Prostate gland (tissue), 2 donors: ENCODE data around the gene PFKP. TPM values are rescaled to one million over a fixed set of nuclear protein-coding genes. Genes with fewer than 3 reads are reported as not detected.

Source experiments
- DNase-seq: peaks from one replicate; pipeline ENCODE4 v3.0.0-alpha.2; 2019; ENCODE audit warnings: low spot score
- H3K27ac ChIP-seq, 2 donors: fragments of 200-600 bp; sonication (generic); 2 replicates each; pipeline ENCODE4 v1.5.1; 2017 to 2019
- H3K27me3 ChIP-seq: fragments of 200-600 bp; sonication (generic); replicated peaks from 2 replicates; pipeline ENCODE4 v1.5.1; 2019; ENCODE audit not compliant: insufficient read depth
- H3K36me3 ChIP-seq, 2 donors: fragments of 200-600 bp; sonication (generic); 1 replicate in 1 of 2; 2 replicates in 1 of 2; pipeline versions ENCODE4 v1.5.1 to v1.8.1; 2017 to 2019
- H3K4me1 ChIP-seq: fragments of 200-600 bp; sonication (generic); replicated peaks from 2 replicates; pipeline ENCODE4 v1.5.1; 2019
- H3K4me3 ChIP-seq, 2 donors: fragments of 200-600 bp; sonication (generic); 2 replicates each; pipeline ENCODE4 v1.5.1; 2017 to 2019
- H3K9me3 ChIP-seq: fragments of 200-600 bp; sonication (generic); 2 replicates; pipeline ENCODE4 v1.5.1; 2017
- POLR2A ChIP-seq: fragments of 450-650 bp; IDR thresholded peaks from one replicate; pipeline ENCODE4 v1.6.1; 2016; ENCODE audit warnings: antibody characterized with exemption, mild to moderate bottlenecking
- POLR2AphosphoS5 ChIP-seq: sonication (generic); formaldehyde crosslinking; IDR thresholded peaks from one replicate; pipeline ENCODE4 v1.6.1; 2017; ENCODE audit warnings: antibody characterized with exemption
- WGBS: methylation state at CpG from one replicate; pipeline ENCODE4 v1.1.5; 2018; 5-methylcytosine and 5-hydroxymethylcytosine counted together
- intact Hi-C: fragments of 100-400 bp; cut with DNase I; formaldehyde crosslinking; loops from one replicate; pipeline ENCODE4 v1.14.2; 2022
- total RNA-seq, 2 donors: library from RNA; depleted of rRNA; stranded (reverse); fragments of >200 nt; gene quantifications; one replicate each; pipeline ENCODE4 v1.1.0, GENCODE V29; 2016
- TF ChIP-seq, protein P1 (sequence below), 4 experiments: fragments of 200-600 bp in 2 of 4; fragments of 450-650 bp in 2 of 4; sonication (generic) in 2 of 4; IDR thresholded peaks; 1 replicate in 3 of 4; 2 replicates in 1 of 4; pipeline ENCODE4 v1.5.1; 2016 to 2019; ENCODE audit warnings: antibody characterized with exemption in 4 of 4, mild to moderate bottlenecking in 2 of 4, moderate library complexity in 2 of 4

Gene PFKP
- total RNA-seq, 2 donors from 2014 or later: 35.1 to 86.9 TPM

DNA sequence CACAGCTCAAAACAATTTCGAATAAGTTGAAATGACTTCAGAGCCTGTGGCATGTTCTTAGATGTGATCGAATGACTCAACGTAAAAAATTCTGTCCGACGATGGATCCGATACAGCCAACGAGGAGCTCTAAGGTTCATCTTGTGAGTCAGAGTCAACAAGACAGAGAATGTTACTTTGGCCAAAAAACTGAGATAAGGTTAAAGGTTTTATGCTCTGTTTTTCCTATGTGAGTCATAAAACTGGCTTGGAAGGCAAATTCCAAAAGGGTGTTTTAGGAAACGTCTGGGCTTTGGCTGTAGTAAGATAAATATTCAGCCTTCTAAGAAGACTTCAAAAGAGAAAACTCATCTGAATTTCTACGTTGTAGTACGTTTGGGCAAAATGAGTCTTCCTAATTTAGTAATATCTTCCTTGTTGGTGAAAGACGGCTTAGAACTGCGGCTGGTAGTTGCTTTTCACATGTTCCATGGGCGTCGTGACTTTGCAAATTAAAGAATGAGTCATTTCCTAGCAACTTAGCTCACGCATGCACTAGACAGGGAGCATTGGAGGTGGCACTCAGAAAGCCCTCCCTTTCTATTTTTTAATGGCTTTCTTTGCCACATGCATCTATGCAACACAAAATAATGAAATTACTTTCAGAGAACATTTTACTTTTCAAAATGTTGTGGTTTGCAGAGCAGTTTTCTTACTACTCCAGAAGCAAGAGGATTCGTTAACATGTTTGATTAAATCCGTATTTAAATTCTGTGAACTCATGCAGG, 28.2 kb downstream of the PFKP start:
- intact Hi-C loops: loop anchor here (2.0 kb wide), 1 partner anchor 51 kb away; no protein-coding TSS in a partner anchor
- H3K4me3 ChIP-seq: no peak overlapping the region
- no peak for TF ChIP-seq POLR2A
- TF ChIP-seq POLR2AphosphoS5: peak; percentile 86
- peak overlapping the region; percentile 18 to 55 for H3K27ac ChIP-seq
- no peaks in the 10 kb centered on the region for H3K4me1 ChIP-seq
- peak; percentile 53 for DNase-seq
- H3K36me3 ChIP-seq: no peaks in the 10 kb centered on the region
- no peaks in the 10 kb centered on the region for H3K27me3 ChIP-seq
- no peaks in the 10 kb centered on the region for H3K9me3 ChIP-seq
- 11% methylated on average over 17 of the region's 17 CpGs for WGBS

DNA sequence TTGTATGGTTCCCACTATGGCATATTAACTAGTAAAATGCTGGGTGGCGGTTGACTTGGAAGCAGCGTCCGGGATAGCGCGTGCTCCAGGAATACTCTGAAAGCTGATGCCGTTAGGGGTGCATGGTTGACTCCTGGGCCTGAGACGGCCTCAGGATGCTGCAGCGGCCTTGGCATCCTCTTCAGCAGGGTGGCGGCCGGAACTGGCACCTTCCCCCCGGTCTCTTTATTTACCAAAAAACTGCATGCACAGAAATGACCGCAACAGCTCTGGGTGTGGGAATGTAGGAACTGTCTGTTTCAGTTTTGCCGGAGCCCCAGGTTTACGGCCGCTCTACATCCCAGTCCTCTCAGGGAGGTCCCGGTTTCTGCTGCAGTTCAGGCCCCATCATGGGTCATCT, 28.8 kb downstream of the PFKP start:
- Histone ChIP-seq H3K4me3 (no peak overlapping the region), H3K27ac (peak overlapping the region; percentile 18 to 55), H3K4me1 (no peaks in the 10 kb centered on the region), H3K36me3 (no peaks in the 10 kb centered on the region), H3K9me3 (no peaks in the 10 kb centered on the region), H3K27me3 (no peaks in the 10 kb centered on the region)
- WGBS: 61% methylated on average over 16 of the region's 16 CpGs
- TF ChIP-seq POLR2AphosphoS5 (no peak), POLR2A (no peak)
- TF ChIP-seq, protein P1, sequence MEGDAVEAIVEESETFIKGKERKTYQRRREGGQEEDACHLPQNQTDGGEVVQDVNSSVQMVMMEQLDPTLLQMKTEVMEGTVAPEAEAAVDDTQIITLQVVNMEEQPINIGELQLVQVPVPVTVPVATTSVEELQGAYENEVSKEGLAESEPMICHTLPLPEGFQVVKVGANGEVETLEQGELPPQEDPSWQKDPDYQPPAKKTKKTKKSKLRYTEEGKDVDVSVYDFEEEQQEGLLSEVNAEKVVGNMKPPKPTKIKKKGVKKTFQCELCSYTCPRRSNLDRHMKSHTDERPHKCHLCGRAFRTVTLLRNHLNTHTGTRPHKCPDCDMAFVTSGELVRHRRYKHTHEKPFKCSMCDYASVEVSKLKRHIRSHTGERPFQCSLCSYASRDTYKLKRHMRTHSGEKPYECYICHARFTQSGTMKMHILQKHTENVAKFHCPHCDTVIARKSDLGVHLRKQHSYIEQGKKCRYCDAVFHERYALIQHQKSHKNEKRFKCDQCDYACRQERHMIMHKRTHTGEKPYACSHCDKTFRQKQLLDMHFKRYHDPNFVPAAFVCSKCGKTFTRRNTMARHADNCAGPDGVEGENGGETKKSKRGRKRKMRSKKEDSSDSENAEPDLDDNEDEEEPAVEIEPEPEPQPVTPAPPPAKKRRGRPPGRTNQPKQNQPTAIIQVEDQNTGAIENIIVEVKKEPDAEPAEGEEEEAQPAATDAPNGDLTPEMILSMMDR (IDR thresholded peaks at IDR 0.05): no peak
- intact Hi-C loops: no loop called here
- no peak for DNase-seq

DNA sequence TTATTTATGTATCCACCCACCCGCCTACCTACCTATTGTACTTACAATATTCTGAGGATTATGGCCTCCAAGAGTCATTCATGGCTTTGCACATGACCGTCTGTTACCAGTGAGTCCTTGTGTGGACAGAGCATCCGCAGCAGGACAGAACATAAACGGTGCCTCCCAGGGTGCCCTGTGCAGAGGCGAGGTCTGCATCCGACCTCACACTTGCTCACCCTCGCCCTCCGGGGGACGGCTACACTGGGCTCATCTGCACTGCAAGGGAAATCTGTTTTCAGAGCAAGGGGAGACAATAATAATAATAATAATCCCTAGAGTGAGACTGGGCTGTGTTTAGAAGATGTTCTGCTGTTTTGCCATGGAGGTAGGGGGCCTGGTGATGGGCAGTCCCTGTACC, 29.8 kb downstream of the PFKP start:
- no peak for DNase-seq
- intact Hi-C loops: no loop called here
- H3K4me1 ChIP-seq: no peaks in the 10 kb centered on the region
- H3K4me3 ChIP-seq: no peak overlapping the region
- H3K36me3 ChIP-seq: no peaks in the 10 kb centered on the region
- TF ChIP-seq POLR2AphosphoS5: no peak
- no peak for TF ChIP-seq POLR2A
- TF ChIP-seq, protein P1 (IDR thresholded peaks at IDR 0.05): no peak
- WGBS: 91% methylated on average over 9 of the region's 9 CpGs
- no peaks in the 10 kb centered on the region for H3K27me3 ChIP-seq
- no peak overlapping the region for H3K27ac ChIP-seq
- no peaks in the 10 kb centered on the region for H3K9me3 ChIP-seq

DNA sequence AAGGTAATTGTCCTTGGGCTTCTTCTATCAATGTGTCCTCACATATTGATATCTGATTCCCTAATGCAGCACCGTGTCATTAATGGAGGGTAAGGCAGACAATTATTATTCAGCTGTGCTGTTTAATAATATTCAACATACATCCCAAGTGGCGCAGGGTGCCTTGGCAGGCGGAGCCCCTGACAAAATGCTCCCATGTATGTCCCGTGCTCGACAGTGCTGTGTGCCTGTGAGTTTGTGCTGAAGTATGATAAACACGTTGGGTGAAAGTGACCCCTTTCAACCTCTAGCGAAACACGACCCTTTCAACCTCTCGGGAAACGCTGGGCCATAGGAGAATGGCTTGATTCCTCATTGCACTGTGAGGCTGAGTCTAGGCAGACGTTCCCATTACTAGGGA, 31.3 kb downstream of the PFKP start:
- Histone ChIP-seq H3K4me1 (peaks cover 11% of the 10 kb centered on the region), H3K27ac (no peak overlapping the region), H3K9me3 (no peaks in the 10 kb centered on the region), H3K27me3 (no peaks in the 10 kb centered on the region), H3K36me3 (no peaks in the 10 kb centered on the region), H3K4me3 (no peak overlapping the region)
- TF ChIP-seq, protein P1 (IDR thresholded peaks at IDR 0.05): no peak
- no peak for TF ChIP-seq POLR2A
- TF ChIP-seq POLR2AphosphoS5: no peak
- intact Hi-C loops: no loop called here
- no peak for DNase-seq
- WGBS: 81% methylated on average over 11 of the region's 11 CpGs

DNA sequence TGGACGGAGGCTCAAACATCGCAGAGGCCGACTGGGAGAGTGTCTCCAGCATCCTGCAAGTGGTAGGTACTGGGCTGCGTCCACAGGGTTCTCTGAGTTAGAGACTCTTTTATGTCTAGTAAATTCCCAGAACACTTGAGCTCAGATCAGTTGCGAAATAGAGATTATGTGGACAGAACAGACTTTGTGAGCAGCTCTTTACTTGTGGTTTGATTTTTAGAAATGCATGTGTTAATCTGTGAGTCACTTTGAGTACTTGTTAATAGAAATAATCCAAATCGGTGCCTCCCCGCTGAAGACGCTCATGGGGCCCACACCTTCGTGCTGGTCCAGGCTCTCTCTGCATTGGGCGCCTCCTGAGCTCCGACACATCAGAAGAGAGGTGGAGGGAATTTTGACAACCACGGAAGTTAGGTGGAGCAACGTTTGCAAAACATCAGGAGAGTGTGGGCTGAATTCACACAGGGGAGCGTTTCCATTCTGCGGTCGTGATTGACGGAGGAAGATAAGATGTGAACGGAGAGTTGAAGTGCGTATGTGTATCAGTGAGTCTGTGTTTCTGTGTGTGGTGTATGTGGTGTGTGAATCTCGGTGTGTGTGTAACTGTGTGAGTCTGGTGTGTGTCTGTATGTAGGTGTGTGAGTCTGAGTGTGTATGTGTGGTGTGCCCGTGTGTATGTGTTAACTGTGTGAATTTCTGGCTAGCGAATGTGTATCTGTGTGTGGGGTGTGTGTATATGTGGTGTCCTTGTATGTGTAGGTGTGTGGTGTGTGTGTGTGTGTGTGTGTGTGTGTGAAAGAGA, 32.1 kb downstream of the PFKP start:
- Histone ChIP-seq H3K4me3 (no peak overlapping the region), H3K9me3 (no peaks in the 10 kb centered on the region), H3K27ac (no peak overlapping the region), H3K27me3 (no peaks in the 10 kb centered on the region), H3K36me3 (no peaks in the 10 kb centered on the region), H3K4me1 (peaks cover 11% of the 10 kb centered on the region)
- no peak for DNase-seq
- WGBS: 81% methylated on average over 22 of the region's 22 CpGs
- TF ChIP-seq, protein P1 (IDR thresholded peaks at IDR 0.05): no peak
- TF ChIP-seq POLR2A (no peak), POLR2AphosphoS5 (no peak)
- intact Hi-C loops: no loop called here
